ENCODE measurements around the gene CERK.

The CERK gene

DNA sequence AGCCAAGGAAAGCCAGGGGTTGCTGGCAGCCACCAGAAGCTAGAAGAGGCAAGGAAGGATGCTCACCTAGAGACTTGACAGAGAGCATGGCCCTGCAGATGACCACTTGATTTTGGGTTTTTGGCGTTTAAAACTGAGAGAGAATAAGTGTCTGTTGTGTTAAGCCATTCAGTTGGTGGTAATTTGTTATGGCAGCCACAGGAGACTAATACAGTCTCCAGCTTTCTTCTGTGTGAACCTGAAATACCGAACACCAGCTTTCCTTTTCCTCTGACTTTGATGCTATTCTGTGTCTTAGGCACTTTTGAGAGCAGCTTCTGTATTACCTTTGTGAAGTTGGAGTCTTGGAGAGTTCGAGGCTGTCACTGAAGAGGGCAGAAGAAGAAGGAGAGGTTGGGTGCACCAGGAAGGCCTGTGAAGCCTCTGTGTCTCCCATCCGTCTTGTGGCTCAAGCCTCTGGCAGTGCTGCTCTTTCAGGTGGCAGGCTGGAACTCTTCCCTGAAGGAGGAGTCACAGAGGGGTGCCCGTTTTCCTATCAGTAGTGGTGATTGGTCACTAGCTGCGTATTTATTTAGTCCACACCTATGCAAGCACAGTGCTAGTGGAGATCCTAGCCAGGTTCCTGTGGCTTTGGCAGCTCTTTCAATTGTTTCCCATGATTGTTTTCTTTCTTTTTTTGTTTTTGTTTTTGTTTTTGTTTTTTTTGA lies 26.9 kb upstream of the CERK start:
- no peak for DNase-seq (ENCODE audit: low spot score)

DNA sequence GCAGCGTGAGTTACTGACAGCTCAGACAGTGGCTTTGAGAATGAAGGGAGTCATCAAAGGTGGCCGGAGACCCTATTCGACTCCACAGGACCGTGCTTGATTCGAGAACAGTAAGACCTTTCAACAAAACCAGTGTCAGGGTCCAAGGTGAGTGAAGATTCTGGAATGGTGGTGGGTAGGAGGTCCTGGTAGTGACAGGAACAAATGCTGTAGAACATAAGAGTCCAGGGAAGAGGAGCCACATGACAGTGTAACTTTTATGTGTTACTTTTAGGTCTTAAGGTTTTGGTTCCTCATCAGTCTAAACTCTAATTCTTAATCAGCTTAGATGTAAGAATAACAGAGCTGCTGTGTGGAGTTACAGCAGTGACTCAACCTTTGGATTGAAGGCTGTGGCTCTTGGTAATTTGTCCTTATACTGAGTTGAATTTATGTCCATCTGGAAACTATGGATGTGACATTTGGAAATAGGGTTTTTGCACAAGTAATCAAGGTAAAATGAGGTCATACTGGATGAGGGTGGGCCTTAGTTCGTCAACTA lies 26.2 kb upstream of the CERK start:
- no peak for DNase-seq (ENCODE audit: low spot score)

DNA sequence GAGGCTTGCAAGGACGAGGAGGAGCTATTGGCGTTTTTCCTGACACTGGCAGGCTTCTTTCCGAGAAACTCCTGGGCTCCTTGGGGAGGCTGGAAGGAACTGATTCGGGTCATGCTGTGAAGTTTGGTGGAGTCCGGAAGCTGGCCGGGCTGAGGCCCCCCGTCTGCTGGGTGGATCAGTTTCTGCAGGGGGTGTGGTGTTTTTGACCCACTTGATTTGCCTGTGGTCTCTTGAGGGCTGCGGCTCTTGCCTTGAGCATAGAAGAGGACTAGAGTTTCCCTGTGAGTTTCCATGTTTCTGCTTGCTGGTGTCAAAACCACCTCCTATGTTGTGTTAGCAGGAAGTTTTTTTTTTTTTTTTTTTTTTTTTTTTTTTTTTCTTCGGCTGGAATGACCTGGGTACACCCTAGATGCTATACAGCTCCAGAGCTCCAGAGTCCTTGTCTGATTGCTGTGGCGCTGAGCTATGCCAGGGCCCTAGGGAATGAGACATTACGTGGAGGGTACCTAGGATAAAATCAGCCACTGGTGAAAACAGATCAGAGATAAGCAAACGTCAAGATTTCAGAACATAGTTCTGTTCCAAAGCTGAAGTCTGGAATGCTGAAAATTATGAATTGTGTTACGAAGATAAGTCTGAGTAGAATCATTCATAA lies 25.1 kb upstream of the CERK start:
- no peak for DNase-seq (ENCODE audit: low spot score)

DNA sequence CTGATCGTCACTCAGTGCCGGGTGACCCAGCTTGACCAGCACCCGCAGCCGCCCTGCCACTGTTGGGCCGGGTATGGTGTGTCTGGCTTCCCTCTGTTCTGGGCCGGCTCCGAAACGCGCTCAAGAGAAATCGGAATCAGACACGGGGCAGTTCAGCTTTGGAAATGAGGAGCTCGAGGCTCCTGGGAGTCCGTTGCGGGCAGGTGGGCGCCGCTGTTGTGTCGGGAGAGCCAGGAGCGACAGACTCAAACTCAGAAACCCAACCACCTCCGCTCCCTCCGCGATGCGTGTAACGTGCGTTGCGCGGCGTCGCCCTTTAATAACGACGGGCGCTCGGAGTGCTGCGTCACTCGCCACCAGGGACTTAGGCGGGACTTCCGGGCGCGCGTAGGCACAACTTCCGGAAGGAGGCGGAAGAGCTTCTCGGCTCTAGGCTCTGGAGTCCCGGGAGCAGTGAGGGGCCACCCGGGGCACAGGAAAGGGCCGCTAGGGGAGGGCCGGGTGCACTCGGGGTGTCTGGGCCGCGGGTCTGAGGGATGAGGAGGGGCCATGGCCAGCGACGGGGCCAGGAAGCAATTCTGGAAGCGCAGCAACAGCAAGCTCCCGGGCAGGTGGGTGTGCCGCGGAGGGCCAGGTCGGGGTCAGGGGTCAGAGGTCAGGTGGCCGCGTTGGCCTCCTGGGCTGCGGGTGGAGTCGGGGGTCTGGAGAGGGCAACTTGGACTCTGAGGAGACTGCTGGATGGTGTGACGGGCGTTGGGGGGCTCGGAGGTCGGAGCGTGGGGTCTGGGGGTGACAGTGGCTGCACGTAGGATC lies 24.4 kb upstream of the CERK start, which contains the start of gene TBC1D22A:
Gene TBC1D22A (plus strand): TSS at position 413 of the 813 bp plus-strand sequence. CDS start 137 bp downstream, at position 550.
- DNase-seq (ENCODE audit: low spot score): peak; percentile 89

DNA sequence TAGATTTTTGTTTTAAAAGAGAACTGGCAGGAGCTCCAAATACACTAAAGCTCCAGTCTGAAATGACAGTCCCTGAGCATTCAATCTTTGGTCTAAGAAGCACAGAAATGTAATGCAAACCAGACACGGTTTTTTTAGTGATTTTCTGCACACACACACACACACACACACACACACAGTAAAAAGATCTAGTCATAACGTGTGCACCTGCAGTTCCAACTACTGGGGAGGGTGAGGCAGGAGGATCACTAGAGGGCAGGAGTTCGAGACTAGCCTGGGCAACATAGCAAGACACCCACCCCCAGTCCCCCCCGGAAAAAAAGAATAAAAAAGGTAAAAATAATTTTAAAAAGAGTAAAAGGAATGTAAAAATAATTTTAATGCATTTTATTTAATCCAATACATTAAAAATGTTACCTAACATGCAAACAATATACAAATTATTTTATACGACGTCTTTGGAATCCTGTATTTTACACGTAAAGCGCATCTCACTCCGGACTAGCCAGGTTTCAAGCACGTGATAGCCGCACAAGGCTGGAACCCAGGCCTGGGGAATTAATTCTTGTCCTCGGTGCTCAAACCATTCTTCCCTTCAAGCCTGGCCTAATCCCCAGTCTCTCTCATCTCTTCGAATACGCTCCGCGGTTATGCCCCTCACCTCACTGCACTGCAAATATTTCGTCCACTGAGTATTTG lies 23.6 kb upstream of the CERK start:
- DNase-seq (ENCODE audit: low spot score): no peak

DNA sequence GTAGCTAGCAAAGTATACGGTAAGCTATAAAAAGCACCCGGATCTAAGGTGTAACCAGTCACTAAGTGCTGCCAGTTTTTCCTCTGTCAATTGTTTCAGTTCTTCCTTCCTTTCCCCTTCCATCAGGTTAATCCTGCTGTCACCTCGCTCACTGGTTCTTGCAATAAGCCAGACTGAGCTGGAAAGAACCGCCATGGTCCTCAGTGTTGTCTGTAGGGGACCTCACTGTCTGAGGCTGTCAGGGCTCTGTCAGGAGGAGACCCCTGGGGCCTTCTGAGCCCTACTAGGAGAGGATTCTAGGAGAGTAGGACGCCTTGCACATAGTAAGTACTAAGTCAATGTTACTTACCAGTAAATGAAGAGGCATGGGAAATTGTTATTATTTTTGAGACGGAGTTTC lies 23.0 kb upstream of the CERK start:
- DNase-seq (ENCODE audit: low spot score): no peak

DNA sequence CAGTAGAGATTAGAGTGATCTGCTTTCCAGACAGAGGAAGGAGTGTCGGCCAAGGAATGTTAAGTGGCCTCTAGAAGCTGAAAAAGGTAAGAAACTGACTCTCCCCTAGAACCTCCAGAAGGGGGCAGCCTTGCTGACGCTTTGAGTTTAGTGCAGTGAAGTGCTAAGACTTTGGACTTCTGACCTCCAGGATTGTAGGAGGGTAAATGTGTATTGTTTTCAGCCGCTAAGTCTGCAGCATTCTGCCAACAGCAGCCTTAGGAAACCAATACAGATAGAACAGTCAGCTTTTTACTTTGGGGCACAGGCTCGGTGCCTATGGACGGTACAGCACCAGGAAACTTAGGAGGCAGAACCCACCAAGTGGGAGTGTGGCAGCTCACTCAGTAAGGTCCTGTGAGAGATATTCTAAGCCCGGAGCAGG lies 20.8 kb upstream of the CERK start:
- peak; percentile 64 for DNase-seq (ENCODE audit: low spot score)

DNA sequence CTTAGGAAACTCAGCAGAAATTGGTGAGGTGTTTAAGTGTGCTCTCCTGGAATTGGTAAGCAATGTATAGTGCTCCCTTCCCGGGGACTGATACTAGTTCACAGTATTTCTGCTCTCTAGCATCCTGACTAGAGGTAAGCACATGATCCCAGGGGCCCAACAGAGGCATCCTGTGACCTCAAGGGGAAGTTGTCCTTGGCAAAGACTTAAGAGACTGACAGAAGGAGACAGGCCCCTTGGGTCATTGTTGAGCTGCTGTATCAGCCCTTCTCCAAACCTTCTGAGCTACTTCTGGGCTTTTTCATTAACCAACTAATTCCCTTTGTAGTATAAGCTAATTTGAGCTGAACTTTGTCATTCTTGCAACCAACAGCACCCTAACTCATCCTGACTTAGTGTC lies 20.1 kb upstream of the CERK start:
- DNase-seq (ENCODE audit: low spot score): no peak

DNA sequence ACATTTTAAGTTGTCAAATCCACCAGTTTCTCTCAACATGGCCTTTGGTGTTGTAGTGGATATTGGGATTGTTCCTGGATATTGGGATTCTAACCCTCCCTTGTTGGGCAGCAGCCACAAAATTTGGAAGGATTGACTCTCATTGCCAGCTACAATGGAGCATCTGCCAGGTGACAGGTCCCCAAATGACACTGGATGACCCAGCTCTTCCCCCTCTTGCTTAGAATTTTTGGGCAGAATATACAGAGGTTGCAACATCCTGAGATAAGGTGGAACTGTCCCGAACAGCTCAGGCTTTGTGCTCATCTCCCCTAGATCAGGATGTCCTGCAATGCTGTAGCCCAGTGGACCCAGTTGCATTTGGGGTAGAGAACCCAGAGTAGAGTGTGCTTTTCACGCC lies 19.1 kb upstream of the CERK start:
- no peak for DNase-seq (ENCODE audit: low spot score)

DNA sequence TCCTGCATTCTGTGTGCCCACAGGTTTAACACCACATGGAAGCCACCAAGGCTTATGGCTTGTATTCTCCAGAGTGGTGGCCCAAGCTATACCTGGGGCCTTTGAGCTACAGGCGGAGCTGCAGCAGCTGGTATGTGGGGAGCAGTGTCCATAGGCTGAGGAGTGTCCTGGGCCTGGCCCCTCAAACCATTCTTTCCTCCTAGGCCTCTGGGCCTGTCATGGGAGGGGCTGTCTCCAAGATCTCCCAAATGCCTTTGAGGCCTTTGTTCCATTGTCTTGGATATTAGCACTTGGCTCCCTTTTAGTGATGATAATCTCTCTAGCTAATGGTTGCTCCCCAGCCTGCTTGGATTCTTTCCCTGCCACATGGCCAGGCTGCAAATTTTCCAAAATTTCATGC lies 18.0 kb upstream of the CERK start:
- no peak for DNase-seq (ENCODE audit: low spot score)

DNA sequence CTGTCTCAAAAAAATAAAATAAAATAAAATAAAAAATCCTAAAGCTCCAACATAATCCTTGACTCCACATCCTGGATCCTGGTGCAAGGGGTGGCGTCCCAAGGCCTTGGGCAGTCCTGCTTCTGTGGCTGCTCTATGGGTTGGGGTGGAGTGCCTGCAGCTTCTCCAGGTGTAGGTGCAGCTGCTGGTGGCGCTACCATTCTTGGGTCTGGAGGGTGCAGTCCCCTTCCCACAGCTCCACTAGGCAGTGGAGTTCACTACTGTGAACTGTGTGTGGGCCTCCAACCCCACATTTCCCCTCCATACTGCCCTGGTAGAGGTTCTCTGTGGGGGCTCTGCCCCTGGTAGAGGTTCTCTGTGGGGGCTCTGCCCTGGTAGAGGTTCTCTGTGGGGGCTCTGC lies 17.5 kb upstream of the CERK start:
- DNase-seq (ENCODE audit: low spot score): no peak

DNA sequence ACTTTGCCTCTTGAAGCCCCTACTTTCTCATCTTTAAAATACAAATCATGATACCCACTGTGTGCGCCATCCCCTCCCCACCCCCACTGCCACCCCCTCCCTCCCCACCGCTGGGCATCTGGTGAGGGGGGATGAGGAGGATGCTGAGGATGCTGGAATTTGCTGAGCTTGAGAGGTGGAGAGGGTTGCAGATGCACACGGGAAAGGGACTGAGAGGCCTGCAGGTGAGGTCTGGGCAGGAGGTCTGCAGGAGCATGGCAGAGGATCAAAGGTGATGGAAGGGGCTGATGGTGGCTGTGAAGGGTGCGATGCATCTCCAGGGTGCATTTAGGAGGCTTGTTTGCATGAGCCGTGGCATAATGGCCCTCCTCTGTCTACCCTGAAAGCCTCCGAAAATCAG lies 16.8 kb upstream of the CERK start:
- no peak for DNase-seq (ENCODE audit: low spot score)

DNA sequence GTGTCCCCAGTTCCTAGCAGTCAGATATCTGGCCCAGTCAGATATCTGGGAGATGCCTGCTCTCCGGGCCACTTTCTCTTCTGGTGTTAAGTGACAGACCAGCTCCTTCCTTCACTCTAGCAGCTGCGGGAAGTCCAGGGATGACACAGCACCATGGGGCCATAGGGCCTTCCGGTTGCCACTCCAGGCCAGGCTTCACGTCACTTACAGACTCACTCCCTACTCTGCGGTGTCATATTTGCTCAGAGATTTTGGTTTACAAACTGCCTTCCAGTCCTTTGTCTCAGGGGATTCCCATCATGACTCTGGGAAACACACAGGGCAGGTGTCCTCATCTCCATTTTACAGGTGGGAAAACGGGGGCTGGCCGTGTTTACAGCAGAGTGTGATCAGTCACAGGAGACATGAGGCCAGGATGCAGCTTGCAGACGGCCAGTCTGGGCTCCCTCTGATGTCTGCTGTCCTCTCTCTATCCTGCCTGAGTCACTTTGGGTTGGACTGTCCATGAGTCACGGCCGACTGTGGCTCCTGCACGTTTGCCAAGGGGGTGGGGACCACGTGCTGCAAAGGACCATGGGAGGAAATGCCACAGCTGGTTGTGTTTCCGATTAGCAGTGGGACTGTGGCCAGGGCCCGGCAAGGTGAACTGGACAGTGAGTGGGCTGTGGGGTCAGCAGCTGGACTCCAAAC lies 16.2 kb upstream of the CERK start:
- DNase-seq (ENCODE audit: low spot score): peak; percentile 95

DNA sequence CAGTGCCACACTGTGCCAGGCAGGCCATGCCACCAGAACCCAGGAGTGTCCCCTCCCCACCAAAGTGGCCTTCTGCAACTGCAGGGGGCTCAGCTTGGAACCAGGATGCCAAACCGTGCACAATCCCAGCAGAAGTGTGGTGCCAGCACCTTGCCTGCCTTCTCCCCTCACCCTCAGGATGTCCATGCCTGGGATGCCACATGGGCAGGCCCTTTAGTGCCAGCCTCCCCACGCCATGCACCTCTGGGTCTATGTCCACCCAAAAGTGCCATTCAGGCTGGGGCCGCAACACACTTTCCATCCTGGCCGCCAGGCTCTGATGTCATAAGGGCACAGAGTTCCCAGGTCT lies 15.7 kb upstream of the CERK start:
- no peak for DNase-seq (ENCODE audit: low spot score)

DNA sequence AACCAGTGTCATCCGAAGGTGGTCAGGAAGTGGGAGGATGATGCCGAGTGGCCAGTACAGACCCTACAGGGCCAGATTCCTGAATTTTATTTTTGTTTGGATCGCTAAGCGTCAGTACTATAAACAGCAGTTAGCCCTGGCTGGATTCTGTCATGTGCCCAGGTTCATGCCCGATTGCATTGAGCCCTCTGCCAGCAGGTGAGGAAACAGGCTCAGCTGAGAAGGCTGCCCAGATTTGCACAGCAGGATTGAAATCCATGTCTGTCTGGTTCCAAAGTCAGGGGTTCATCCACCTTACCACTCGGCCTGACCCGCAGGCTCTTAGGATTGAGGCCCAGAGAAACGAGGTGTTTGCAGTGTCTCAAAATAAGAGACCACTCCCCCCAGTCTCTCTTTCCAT lies 15.3 kb upstream of the CERK start:
- no peak for DNase-seq (ENCODE audit: low spot score)

DNA sequence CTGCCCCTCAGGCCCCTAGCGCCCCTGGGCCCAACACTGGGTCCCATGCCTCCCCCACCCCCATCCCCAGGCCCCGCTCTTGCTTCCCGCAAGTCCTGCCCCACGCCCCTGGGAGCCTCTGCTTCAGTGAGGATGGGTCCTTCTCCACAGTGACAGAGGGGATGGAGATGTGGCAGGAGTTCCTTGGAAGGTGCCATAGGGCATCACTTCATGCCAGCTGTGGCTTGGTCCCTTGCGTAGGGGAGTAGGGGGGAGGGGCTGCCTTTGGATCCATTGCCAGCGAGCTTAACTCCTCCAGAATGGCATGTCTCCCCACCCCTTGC lies 14.9 kb upstream of the CERK start:
- no peak for DNase-seq (ENCODE audit: low spot score)

DNA sequence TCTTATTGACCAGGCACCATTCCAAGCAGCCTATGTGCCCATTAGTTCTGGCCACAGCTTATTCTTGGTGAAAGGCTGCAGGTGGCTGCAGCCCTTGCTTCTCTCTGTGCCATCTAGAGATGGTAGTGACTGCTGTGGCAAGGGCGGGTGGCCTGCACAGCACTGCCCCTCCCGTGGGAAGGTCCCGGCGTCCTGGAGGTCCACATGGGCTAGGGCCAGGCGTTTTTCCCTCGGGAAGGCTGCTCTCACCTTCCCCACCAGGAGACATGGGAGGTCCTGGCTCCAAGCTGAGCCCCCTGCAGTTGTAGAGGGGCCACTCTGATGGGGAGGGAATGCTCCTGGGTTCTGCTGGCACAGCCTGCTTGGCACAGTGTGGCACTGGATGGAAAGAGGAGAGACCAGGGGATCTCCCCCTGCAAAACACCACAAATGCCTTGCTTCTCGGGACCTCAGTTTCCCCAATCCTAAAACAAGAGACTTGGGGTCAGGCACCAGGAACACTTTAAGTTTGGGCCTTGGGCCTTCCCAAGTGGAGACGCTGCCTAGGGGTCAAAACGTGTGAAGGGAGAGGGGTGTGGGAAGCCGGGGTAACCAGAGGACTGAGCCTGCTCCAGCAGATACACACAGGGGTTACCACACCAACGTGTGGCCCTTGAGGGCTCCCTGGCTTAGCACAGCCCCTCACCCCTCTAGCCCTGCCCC lies 14.4 kb upstream of the CERK start:
- DNase-seq (ENCODE audit: low spot score): no peak

DNA sequence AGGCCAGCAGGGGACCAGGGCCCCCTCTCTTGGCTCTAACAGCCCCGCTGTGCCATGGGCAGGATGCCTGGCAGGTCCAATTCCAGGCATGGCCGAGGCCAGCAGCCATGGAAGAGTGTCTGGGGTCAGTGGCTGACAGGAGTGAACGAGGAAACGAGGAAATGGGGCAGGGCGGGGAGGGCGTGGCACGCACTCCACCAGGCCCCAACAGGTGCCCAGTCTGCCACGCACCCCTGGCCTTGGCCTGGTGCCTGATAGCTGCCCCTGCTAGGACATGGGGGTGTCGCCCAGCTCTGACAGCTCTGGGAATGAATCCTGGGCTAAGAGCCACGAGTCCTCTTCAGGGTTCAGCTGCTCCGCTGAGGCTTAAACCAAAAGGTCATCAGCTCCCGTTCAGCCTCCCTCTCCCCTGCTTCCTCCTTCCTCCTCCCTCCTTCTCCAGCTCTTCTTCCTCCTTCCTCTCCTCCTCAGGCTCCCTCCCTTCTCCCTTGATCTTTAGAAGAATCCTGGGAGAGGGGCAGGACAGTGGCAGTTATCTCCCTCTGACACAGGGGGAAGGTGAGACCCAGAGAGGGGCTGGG lies 12.9 kb upstream of the CERK start:
- no peak for DNase-seq (ENCODE audit: low spot score)

DNA sequence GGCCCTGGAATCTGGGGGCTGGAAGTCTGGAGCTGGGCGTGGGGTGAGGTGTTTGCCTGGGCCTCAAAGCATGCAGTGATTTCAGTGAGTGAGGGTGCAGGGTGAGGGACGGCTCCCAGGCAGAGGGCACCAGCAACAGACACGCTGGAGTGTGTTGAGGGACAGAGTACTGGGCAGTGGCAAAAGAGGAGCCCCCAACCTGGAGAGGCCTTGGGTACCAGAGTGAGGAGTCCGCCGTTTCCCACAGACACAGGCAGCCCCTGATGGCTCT lies 12.4 kb upstream of the CERK start:
- no peak for DNase-seq (ENCODE audit: low spot score)

DNA sequence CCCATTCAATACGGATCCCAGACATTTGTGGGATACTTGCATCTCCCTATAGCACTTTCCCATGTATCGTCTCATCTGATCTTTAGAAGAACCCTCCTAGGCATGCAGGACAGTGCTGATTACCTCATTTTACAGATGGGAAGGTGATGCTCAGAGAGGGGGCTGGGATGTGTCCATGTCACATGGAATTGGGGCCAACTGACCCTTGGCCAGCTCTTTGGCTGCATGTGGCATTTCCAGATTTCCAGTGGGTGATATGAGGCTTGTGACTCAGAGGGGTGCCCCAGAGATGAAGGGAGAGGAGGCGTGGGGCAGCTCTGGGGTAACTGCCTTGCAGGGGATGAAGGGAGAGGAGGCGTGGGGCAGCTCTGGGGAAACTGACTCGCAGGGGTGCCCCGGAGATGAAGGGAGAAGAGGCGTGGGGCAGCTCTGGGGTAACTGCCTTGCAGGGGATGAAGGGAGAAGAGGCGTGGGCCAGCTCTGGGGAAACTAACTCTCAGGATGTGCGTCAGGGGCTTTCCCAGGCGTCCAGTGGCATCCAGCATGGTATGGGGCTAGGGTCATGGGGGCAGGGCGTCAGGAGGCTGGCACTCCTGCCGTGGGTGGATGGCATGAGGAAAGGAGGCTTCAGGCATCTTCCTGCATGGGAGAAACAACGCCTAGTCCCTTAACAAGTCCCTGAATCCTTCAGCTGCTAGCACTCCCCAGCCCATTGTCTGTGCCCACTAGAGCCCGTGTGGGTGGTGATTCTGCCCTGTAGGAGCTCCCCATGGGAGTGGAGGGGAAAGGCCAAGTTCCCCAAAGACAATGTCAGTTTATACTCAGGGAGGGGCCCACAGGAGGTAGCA lies 11.9 kb upstream of the CERK start:
- DNase-seq (ENCODE audit: low spot score): no peak

Measured in SW480 (cell line).